Measurements from ENCODE around the gene ADM2. TPM values are rescaled to one million over a fixed set of nuclear protein-coding genes. Genes with fewer than 3 reads are reported as not detected.

The ADM2 gene
- total RNA-seq, 1 experiment from 2014 or later, result 13.6 TPM

- H3K27me3 Mint-ChIP-seq (ENCODE audit: unreplicated experiment), result no peaks in the 10 kb centered on the region
- BruUV-seq (replicated peaks), result no TSS peak
- intact Hi-C loops (cut with micrococcal nuclease; ENCODE audit: unreplicated experiment), result no loop called here
- H3K36me3 Mint-ChIP-seq (ENCODE audit: insufficient read depth, unreplicated experiment), result peaks cover 89% of the 10 kb centered on the region
- CTCF ChIA-PET, result interaction anchor here (0.6 to 2.3 kb wide), 10 partner anchors 14 to 95 kb away, joined by 3 to 30 read pairs (median 6); partner anchors contain the start of genes KLHDC7B, LMF2, NCAPH2 and SYCE3
- H3K4me3 Mint-ChIP-seq (ENCODE audit: low read depth, unreplicated experiment), result peak overlapping the region; percentile 85
- no peaks in the 10 kb centered on the region for H3K9me3 Mint-ChIP-seq (ENCODE audit: low read depth, unreplicated experiment)
- peak overlapping the region; percentile 62 for H3K27ac Mint-ChIP-seq (ENCODE audit: unreplicated experiment)
- peaks cover 20% of the 10 kb centered on the region for H3K4me1 Mint-ChIP-seq (ENCODE audit: low read depth, unreplicated experiment)
- DNase-seq, result no peak
- peak; percentile 55 for TF ChIP-seq CTCF (IDR thresholded peaks at IDR 0.05; ENCODE audit: unreplicated experiment)
Measured at GRCh38 chr22:50525858-50526107, 44.4 kb downstream of the ADM2 start.

- Mint-ChIP-seq H3K27ac (ENCODE audit: unreplicated experiment) (peak overlapping the region; percentile 92), H3K27me3 (ENCODE audit: unreplicated experiment) (no peaks in the 10 kb centered on the region), H3K4me3 (ENCODE audit: low read depth, unreplicated experiment) (peak overlapping the region; percentile 85), H3K4me1 (ENCODE audit: low read depth, unreplicated experiment) (peaks cover 20% of the 10 kb centered on the region), H3K9me3 (ENCODE audit: low read depth, unreplicated experiment) (no peaks in the 10 kb centered on the region), H3K36me3 (ENCODE audit: insufficient read depth, unreplicated experiment) (peaks cover 94% of the 10 kb centered on the region)
- CTCF ChIA-PET, result interaction anchor here (0.6 to 2.3 kb wide), 10 partner anchors 13 to 95 kb away, joined by 3 to 30 read pairs (median 6); partner anchors contain the start of genes KLHDC7B, LMF2, NCAPH2 and SYCE3
- intact Hi-C loops (cut with micrococcal nuclease; ENCODE audit: unreplicated experiment), result no loop called here
- TF ChIP-seq CTCF (IDR thresholded peaks at IDR 0.05; ENCODE audit: unreplicated experiment), result peak; percentile 72
- no TSS peak for BruUV-seq (replicated peaks)
- DNase-seq, result peak; percentile 88
Measured at GRCh38 chr22:50526108-50526833, 44.9 kb downstream of the ADM2 start.

GRCh38 chr22:50526834-50527801, 45.8 kb downstream of the ADM2 start:
- H3K9me3 Mint-ChIP-seq (ENCODE audit: low read depth, unreplicated experiment), result no peaks in the 10 kb centered on the region
- peak; percentile 71 for DNase-seq
- no peak for TF ChIP-seq CTCF (IDR thresholded peaks at IDR 0.05; ENCODE audit: unreplicated experiment)
- peak overlapping the region; percentile 92 for H3K27ac Mint-ChIP-seq (ENCODE audit: unreplicated experiment)
- intact Hi-C loops (cut with micrococcal nuclease; ENCODE audit: unreplicated experiment), result no loop called here
- peaks cover 20% of the 10 kb centered on the region for H3K4me1 Mint-ChIP-seq (ENCODE audit: low read depth, unreplicated experiment)
- CTCF ChIA-PET, result interaction anchor here (0.6 kb wide), 1 partner anchor 94 kb away, joined by 5 read pairs; no protein-coding TSS in a partner anchor
- H3K36me3 Mint-ChIP-seq (ENCODE audit: insufficient read depth, unreplicated experiment), result peaks cover 99% of the 10 kb centered on the region
- H3K4me3 Mint-ChIP-seq (ENCODE audit: low read depth, unreplicated experiment), result peak overlapping the region; percentile 85
- BruUV-seq (replicated peaks), result no TSS peak
- no peaks in the 10 kb centered on the region for H3K27me3 Mint-ChIP-seq (ENCODE audit: unreplicated experiment)

- Mint-ChIP-seq H3K27ac (ENCODE audit: unreplicated experiment) (peak overlapping the region; percentile 92), H3K36me3 (ENCODE audit: insufficient read depth, unreplicated experiment) (peaks cover 100% of the 10 kb centered on the region), H3K4me3 (ENCODE audit: low read depth, unreplicated experiment) (peak overlapping the region; percentile 90), H3K27me3 (ENCODE audit: unreplicated experiment) (no peaks in the 10 kb centered on the region), H3K4me1 (ENCODE audit: low read depth, unreplicated experiment) (peaks cover 28% of the 10 kb centered on the region), H3K9me3 (ENCODE audit: low read depth, unreplicated experiment) (no peaks in the 10 kb centered on the region)
- intact Hi-C loops (cut with micrococcal nuclease; ENCODE audit: unreplicated experiment), result no loop called here
- no peak for DNase-seq
- CTCF ChIA-PET, result interaction anchor here (0.5 kb wide), 1 partner anchor 142 kb away, joined by 3 read pairs; no protein-coding TSS in a partner anchor
- TSS peak; percentile 4 for BruUV-seq (replicated peaks)
- no peak for TF ChIP-seq CTCF (IDR thresholded peaks at IDR 0.05; ENCODE audit: unreplicated experiment)
Measured at GRCh38 chr22:50527921-50528681, 46.8 kb downstream of the ADM2 start.
